ENCODE data around the gene ZDHHC14. TPM values are rescaled to one million over a fixed set of nuclear protein-coding genes. Genes with fewer than 3 reads are reported as not detected.

Gene ZDHHC14
- polyA plus RNA-seq, 2 of the 4 experiments (the other 2 are of a cell fraction): 2.2 to 2.8 TPM

DNA sequence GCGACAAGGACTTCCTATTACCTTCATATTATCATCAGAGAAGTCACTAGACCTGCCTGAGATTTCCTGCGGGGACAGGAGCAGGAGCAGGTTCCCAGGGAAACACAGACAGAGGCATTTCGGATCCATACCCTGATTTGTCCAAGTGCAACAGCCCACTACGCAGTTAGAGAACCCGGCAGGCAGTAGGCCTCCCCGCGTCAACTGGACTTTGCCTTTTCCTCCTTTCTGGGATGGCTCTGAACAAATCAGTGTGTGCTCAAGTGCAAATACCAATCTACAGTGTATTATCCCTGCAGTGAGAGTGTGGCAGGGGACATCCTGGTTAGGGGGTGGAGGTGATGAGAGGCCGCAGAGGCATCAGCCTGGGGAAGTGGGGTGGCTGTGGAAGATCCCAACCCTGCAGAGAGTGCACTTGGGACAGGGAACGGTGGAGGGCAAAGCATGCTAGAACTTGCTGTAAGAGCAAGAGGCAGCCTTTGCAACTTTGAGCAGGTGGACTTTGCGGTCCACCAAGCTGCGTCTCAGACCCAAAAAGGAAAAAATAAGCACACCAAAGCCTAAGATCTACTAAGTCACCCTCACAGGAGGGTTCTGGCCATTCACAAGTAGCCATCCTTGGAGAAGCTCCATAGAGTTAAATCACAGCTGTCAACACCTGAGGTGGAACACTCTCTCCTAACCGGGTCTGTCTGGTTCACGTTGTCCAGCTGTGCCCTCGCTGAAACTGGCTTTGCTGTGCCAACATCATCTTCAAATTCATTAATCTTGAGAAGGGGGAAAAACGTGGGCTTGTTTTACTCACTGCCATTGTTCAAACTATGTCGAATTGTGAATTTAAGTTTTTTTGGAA lies 159.1 kb downstream of the ZDHHC14 start (continued):
- TF ChIP-seq CBX2 (IDR thresholded peaks at IDR 0.05; ENCODE audit: borderline replicate concordance, low read depth) (no peak), EHF (CRISPR knock-in tag; IDR thresholded peaks at IDR 0.05) (no peak), MAZ (IDR thresholded peaks at IDR 0.05; ENCODE audit: borderline replicate concordance, low read depth, low read length) (no peak), FOSL2 (IDR thresholded peaks at IDR 0.05) (no peak), FOSL2 (CRISPR knock-in tag; IDR thresholded peaks at IDR 0.05) (no peak), SMC3 (IDR thresholded peaks at IDR 0.05) (no peak), PHF8 (IDR thresholded peaks at IDR 0.05; ENCODE audit: borderline replicate concordance, low read depth) (no peak), FOXS1 (CRISPR knock-in tag; IDR thresholded peaks at IDR 0.05) (no peak)

GRCh38 chr6:157541618-157542413 lies 160.8 kb downstream of the ZDHHC14 start:
- Histone ChIP-seq H3K4me1 (no peaks in the 10 kb centered on the region), H3K4me2 (no peak overlapping the region), H3K9me3 (no peaks in the 10 kb centered on the region), H3K4me3 (no peak overlapping the region), H3K27ac (no peak overlapping the region)
- 64% methylated on average over 12 of the region's 13 CpGs for WGBS (ENCODE audit: missing lambda C conversion rate)
- DNase-seq (ENCODE audit: low read depth in 1 of 2, low spot score in 1 of 2) (no peak), FAIRE-seq (no peak), ATAC-seq (no peak)
- ChIA-PET POLR2A (no interaction called here), CTCF (no interaction called here)
- TF ChIP-seq CBX8 (IDR thresholded peaks at IDR 0.05): no peak
- TF ChIP-seq SMC3 (IDR thresholded peaks at IDR 0.05): no peak
- no peak for TF ChIP-seq PHF8 (IDR thresholded peaks at IDR 0.05; ENCODE audit: borderline replicate concordance, low read depth)

DNA sequence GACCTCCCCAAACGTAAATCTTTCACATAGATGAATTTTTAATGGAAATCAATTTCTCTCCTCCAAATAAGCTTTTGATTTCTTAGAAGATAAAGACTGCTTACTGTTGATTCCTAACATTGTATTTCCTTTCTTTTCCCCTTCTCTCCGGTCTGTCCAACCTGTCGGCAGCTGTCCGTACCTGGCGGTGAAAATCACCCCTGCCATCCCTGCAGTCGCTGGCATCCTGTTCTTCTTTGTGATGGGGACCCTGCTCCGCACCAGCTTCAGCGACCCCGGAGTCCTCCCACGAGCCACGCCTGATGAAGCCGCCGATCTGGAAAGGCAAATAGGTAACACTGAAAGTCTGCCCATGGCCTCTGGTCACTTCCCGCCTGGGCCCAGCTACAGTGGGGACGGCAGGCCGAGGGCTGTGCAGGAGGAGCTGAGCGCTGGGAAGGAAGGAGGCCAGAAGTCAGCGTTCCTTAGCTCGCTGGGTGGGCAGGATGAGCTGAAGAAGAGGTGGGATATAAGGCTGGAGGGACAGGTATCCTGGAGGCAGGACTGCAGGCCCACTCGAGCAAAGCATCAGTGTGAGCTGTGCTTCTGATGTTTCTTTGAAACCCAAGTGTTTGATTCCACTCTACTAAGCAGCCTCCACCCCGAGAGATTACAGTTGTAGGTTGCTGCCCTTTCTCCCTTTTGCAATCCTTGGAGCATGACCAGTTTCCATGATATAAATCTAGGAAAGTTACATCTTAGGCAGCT lies 161.6 kb downstream of the ZDHHC14 start:
- ChIA-PET CTCF (no interaction called here), POLR2A (no interaction called here)
- ATAC-seq: no peak
- H3K27ac ChIP-seq: no peak overlapping the region
- H3K9me3 ChIP-seq: no peaks in the 10 kb centered on the region
- H3K4me1 ChIP-seq: no peaks in the 10 kb centered on the region
- TF ChIP-seq ELK1 (IDR thresholded peaks at IDR 0.05; ENCODE audit: low read depth, low read length) (no peak), ZFP36 (IDR thresholded peaks at IDR 0.05; ENCODE audit: borderline replicate concordance, partially characterized antibody) (no peak), BHLHE40 (IDR thresholded peaks at IDR 0.05; ENCODE audit: low read depth, low read length) (no peak)
- H3K4me2 ChIP-seq: no peak overlapping the region
- no peak for DNase-seq (ENCODE audit: low read depth in 1 of 2, low spot score in 1 of 2)
- no peak for FAIRE-seq
- H3K4me3 ChIP-seq: no peak overlapping the region
- WGBS (ENCODE audit: missing lambda C conversion rate): 79% methylated on average over 18 of the region's 21 CpGs

GRCh38 chr6:157546321-157546720 lies 165.3 kb downstream of the ZDHHC14 start:
- FAIRE-seq (no peak), DNase-seq (ENCODE audit: low read depth in 1 of 2, low spot score in 1 of 2) (no peak), ATAC-seq (no peak)
- TF ChIP-seq CTCF (IDR thresholded peaks at IDR 0.05): no peak
- TF ChIP-seq ZFP36 (IDR thresholded peaks at IDR 0.05; ENCODE audit: borderline replicate concordance, partially characterized antibody): no peak
- no peak for TF ChIP-seq EHF (CRISPR knock-in tag; IDR thresholded peaks at IDR 0.05)
- TF ChIP-seq, protein P1, sequence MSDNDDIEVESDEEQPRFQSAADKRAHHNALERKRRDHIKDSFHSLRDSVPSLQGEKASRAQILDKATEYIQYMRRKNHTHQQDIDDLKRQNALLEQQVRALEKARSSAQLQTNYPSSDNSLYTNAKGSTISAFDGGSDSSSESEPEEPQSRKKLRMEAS (IDR thresholded peaks at IDR 0.05): no peak
- no peak for TF ChIP-seq RAD21 (conservative IDR thresholded peaks at IDR 0.05 in 1 of 2, IDR thresholded peaks at IDR 0.05 in 1 of 2)
- no peak for TF ChIP-seq HMGXB4 (CRISPR knock-in tag; IDR thresholded peaks at IDR 0.05; ENCODE audit: borderline replicate concordance)
- CTCF ChIA-PET: no interaction called here
- Histone ChIP-seq H3K4me3 (no peak overlapping the region), H3K4me2 (no peak overlapping the region), H3K27ac (no peak overlapping the region), H3K4me1 (no peaks in the 10 kb centered on the region), H3K9me3 (no peaks in the 10 kb centered on the region)
- 31% methylated on average over 3 of the region's 3 CpGs for WGBS (ENCODE audit: missing lambda C conversion rate)
- POLR2A ChIA-PET: no interaction called here

All from A549 (cell line).